ENCODE measurements around the gene RBFOX1. TPM values are rescaled to one million over a fixed set of nuclear protein-coding genes. Genes with fewer than 3 reads are reported as not detected.

The RBFOX1 gene
- total RNA-seq, 1 experiment from 2014 or later, result not detected

DNA sequence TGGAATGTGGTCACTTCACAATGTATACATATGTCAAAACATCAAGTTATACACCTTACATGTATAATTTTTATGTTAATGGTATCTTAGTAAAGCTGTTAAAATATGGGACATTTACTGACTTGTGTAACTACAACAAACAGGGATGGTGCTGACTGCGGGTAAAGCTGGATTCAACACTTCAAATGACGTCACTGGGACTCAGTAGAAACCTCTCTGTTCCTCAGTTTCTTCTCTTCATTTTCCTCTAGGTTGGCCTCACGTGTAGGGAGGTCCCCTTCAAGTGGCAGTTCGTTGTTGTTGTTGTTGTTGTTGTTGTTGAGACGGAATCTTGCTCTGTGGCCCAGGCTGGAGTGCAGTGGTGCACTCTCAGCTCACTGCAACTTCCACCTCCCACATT, 182.9 kb downstream of the RBFOX1 start:
- no peak for ATAC-seq
- H3K27me3 ChIP-seq (ENCODE audit: insufficient read depth, low read length), result no peaks in the 10 kb centered on the region
- intact Hi-C loops (cut with micrococcal nuclease), result no loop called here
- H4K20me1 ChIP-seq (ENCODE audit: insufficient read depth), result no peaks in the 10 kb centered on the region
- TF ChIP-seq ZNF274 (IDR thresholded peaks at IDR 0.05; ENCODE audit: low read depth, low read length) (no peak), TCF7L2 (IDR thresholded peaks at IDR 0.05; ENCODE audit: borderline replicate concordance, extremely low read depth, insufficient read depth, insufficient read length) (no peak), SRF (IDR thresholded peaks at IDR 0.05; ENCODE audit: low read depth) (no peak), EZH2phosphoT487 (IDR thresholded peaks at IDR 0.05; ENCODE audit: borderline replicate concordance) (no peak), POLR2A (IDR thresholded peaks at IDR 0.05; ENCODE audit: borderline replicate concordance, extremely low read depth, insufficient read depth, insufficient read length) (no peak), FOSL1 (IDR thresholded peaks at IDR 0.05; ENCODE audit: low read depth) (no peak), POLR2AphosphoS5 (IDR thresholded peaks at IDR 0.05; ENCODE audit: low read depth, low read length) (no peak), RAD21 (IDR thresholded peaks at IDR 0.05; ENCODE audit: low read depth) (no peak), ELF1 (IDR thresholded peaks at IDR 0.05; ENCODE audit: borderline replicate concordance, low read depth) (no peak)
- TF ChIP-seq, protein P1, sequence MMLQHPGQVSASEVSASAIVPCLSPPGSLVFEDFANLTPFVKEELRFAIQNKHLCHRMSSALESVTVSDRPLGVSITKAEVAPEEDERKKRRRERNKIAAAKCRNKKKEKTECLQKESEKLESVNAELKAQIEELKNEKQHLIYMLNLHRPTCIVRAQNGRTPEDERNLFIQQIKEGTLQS (IDR thresholded peaks at IDR 0.05), result no peak
- CTCF ChIA-PET, result no interaction called here
- H3K4me1 ChIP-seq (ENCODE audit: control insufficient read depth in 1 of 2, insufficient read depth in 2 of 2, low read length in 2 of 2), result no peaks in the 10 kb centered on the region
- DNase-seq (ENCODE audit: low read depth, low spot score), result no peak
- RAD21 ChIA-PET (ENCODE audit: low non-redundant PET in 1 of 2, low total read pairs in 2 of 2, uncharacterized antibody in 2 of 2, unreplicated experiment in 2 of 2), result no interaction called here
- POLR2A ChIA-PET, result no interaction called here
- no peak overlapping the region for H3K9ac ChIP-seq (ENCODE audit: low read length)
- no TSS peak for BruUV-seq (replicated peaks)
- no peak overlapping the region for H2AFZ ChIP-seq (ENCODE audit: low read depth, low read length, poor library complexity, severe bottlenecking)
- H3K27ac ChIP-seq (ENCODE audit: low read depth, low read length), result no peak overlapping the region
- no peaks in the 10 kb centered on the region for H3K79me2 ChIP-seq (ENCODE audit: insufficient read depth, low read length)
- H3K9me2 ChIP-seq (ENCODE audit: insufficient read depth), result no peaks in the 10 kb centered on the region
- H3K4me2 ChIP-seq (ENCODE audit: low read length), result no peak overlapping the region
- H3K9me3 ChIP-seq (ENCODE audit: control insufficient read depth in 1 of 2, insufficient read depth in 1 of 2, low read depth in 1 of 2, low read length in 2 of 2), result peaks cover 5 to 20% of the 10 kb centered on the region in 2 experiments; a peak in 2 of 4 replicates
- no peak overlapping the region for H3K4me3 ChIP-seq (replicated peaks in 1 of 2; ENCODE audit: low read depth in 1 of 2, low read length in 2 of 2)
- H3K36me3 ChIP-seq (ENCODE audit: control insufficient read depth in 1 of 2, insufficient read depth in 2 of 2, low read length in 2 of 2), result no peaks in the 10 kb centered on the region

DNA sequence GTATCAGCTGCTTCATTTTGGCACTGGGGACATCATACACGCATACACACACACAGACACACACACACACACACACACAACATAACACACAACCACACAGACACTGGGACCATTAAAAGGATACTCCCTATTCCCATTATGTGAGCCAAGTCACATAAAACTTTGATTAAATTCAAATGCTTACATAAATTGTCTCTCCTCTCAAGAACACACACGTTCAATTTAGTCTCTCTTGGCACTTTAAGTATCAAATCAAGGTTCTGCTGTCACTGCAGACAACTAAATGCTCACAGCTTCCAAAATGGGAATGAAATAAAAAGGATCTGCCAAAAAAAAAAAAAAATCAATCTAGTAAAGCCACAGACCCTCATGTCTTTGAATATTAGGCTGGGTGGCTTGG, 184.9 kb downstream of the RBFOX1 start:
- BruUV-seq (replicated peaks), result no TSS peak
- ATAC-seq, result no peak

More for the DNA sequence above, 184.9 kb downstream of the RBFOX1 start:
- Histone ChIP-seq H3K9me2 (ENCODE audit: insufficient read depth) (no peaks in the 10 kb centered on the region), H3K4me3 (replicated peaks in 1 of 2; ENCODE audit: low read depth in 1 of 2, low read length in 2 of 2) (no peak overlapping the region), H2AFZ (ENCODE audit: low read depth, low read length, poor library complexity, severe bottlenecking) (no peak overlapping the region), H3K79me2 (ENCODE audit: insufficient read depth, low read length) (no peaks in the 10 kb centered on the region), H3K9ac (ENCODE audit: low read length) (no peak overlapping the region), H3K9me3 (ENCODE audit: control insufficient read depth in 1 of 2, insufficient read depth in 1 of 2, low read depth in 1 of 2, low read length in 2 of 2) (peaks cover 12 to 32% of the 10 kb centered on the region in 2 experiments; a peak in 2 of 4 replicates), H3K27ac (ENCODE audit: low read depth, low read length) (no peak overlapping the region), H4K20me1 (ENCODE audit: insufficient read depth) (no peaks in the 10 kb centered on the region), H3K27me3 (ENCODE audit: insufficient read depth, low read length) (no peaks in the 10 kb centered on the region), H3K4me2 (ENCODE audit: low read length) (no peak overlapping the region), H3K4me1 (ENCODE audit: control insufficient read depth in 1 of 2, insufficient read depth in 2 of 2, low read length in 2 of 2) (no peaks in the 10 kb centered on the region), H3K36me3 (ENCODE audit: control insufficient read depth in 1 of 2, insufficient read depth in 2 of 2, low read length in 2 of 2) (no peaks in the 10 kb centered on the region)
- ChIA-PET RAD21 (ENCODE audit: low non-redundant PET in 1 of 2, low total read pairs in 2 of 2, uncharacterized antibody in 2 of 2, unreplicated experiment in 2 of 2) (no interaction called here), POLR2A (no interaction called here), CTCF (no interaction called here)
- DNase-seq (ENCODE audit: low read depth, low spot score), result no peak
- intact Hi-C loops (cut with micrococcal nuclease), result no loop called here
- TF ChIP-seq ZFX (IDR thresholded peaks at IDR 0.05) (no peak), EGR1 (IDR thresholded peaks at IDR 0.05; ENCODE audit: low read depth) (no peak), CBX3 (IDR thresholded peaks at IDR 0.05; ENCODE audit: low read depth) (no peak), ZNF274 (IDR thresholded peaks at IDR 0.05; ENCODE audit: low read depth, low read length) (no peak)
- TF ChIP-seq, protein P2, sequence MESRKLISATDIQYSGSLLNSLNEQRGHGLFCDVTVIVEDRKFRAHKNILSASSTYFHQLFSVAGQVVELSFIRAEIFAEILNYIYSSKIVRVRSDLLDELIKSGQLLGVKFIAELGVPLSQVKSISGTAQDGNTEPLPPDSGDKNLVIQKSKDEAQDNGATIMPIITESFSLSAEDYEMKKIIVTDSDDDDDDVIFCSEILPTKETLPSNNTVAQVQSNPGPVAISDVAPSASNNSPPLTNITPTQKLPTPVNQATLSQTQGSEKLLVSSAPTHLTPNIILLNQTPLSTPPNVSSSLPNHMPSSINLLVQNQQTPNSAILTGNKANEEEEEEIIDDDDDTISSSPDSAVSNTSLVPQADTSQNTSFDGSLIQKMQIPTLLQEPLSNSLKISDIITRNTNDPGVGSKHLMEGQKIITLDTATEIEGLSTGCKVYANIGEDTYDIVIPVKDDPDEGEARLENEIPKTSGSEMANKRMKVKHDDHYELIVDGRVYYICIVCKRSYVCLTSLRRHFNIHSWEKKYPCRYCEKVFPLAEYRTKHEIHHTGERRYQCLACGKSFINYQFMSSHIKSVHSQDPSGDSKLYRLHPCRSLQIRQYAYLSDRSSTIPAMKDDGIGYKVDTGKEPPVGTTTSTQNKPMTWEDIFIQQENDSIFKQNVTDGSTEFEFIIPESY (IDR thresholded peaks at IDR 0.05; ENCODE audit: extremely low read depth, insufficient replicate concordance, low read length), result no peak
